GM21619 (cell line): ENCODE results near the gene TNFRSF12A.
"Not testable (repeated sequence)": the region's sequence is repeated elsewhere in the genome, so short reads cannot be mapped to it uniquely, and the experiment has no call there.

Source experiments
- ATAC-seq: cut with Tn5 transposase; IDR thresholded peaks from one replicate; pipeline ENCODE4 v1.9.1; 2021; ENCODE audit not compliant: unreplicated experiment

The TNFRSF12A gene

DNA sequence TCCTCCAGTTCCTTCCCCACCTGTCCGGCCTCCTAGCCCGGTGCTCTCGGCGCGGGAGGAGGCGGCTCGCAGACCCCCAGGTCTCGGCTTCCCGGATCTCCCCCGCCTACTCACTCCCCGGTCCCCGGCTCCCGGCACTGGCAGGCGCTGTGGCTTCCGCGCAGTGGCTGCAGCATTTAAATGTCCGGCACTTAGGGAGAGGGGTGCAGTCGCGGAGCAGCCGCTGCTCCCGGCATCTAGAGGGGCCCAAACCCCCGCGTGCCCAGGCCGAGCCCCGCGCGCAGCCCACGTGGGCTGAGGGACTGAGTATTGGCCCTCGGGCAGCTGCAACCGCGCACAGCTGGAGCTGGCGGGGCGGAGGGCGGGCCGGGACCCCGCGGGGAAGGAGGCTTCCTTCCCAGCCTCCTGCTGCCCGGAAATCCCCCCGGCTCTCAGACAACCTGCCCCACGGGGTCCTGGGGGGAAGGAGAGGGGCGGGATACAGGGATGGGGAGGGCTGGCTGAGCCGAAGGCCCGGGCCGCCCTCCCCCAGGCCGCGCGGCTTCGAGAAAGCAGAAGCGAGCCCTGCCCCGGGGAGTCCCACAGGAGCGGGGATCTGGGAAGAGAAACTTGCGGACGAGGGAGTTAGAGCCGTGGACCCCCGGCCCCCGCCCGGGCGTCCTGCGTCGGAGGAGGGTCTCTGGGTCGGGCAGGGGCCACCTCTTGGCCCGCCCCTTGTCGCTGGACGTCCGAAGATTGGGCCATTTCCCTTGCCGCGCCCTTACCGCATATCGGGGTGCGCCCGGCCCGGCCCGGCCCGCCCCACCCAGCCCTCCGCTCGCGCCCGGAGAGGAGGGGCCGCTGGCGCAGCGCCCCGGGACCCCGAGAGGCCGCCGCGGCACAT, 25.8 kb downstream of the TNFRSF12A start, which contains the start of gene MMP25:
MMP25 (plus strand) TSS at position 804 of the 883 bp plus-strand sequence. CDS start 357 bp downstream, outside the sequence.
- no peak for ATAC-seq

- ATAC-seq: no peak
These were observed 26.6 kb downstream of the TNFRSF12A start for GRCh38 chr16:3046641-3047386.

DNA sequence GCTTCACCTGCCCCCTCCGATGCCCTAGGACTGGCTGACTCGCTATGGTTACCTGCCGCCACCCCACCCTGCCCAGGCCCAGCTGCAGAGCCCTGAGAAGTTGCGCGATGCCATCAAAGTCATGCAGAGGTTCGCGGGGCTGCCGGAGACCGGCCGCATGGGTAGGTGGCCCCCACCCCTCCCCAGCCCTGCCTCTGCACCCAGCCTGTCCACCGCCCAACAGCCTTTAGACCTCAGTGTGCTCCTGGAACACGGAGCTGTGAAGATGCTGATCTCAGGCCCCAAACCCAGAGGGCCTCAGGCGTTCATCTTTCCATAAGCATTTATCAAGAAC, 27.2 kb downstream of the TNFRSF12A start:
- ATAC-seq: no peak

- no peak for ATAC-seq
These were observed 29.8 kb downstream of the TNFRSF12A start for GRCh38 chr16:3049921-3050481.

DNA sequence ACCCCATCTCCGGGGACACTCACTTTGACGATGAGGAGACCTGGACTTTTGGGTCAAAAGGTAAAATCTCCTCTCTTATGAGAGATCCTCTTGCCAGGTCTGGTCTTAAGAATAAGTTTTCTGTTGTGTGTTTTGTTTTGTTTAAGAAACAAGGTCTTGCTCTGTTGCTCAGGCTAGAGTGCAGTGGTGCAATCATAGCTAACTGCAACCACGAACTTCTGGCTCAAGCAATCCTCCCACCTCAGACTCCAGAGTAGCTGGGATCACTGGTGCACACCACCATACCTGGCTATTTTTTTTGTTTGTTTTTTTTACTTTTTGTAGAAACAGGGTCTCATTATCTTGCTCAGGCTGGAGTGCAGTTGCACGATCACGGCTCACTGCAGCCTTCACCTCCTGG, 30.3 kb downstream of the TNFRSF12A start:
- no peak for ATAC-seq

- no peak for ATAC-seq
These were observed 30.8 kb downstream of the TNFRSF12A start for GRCh38 chr16:3051009-3051408.

DNA sequence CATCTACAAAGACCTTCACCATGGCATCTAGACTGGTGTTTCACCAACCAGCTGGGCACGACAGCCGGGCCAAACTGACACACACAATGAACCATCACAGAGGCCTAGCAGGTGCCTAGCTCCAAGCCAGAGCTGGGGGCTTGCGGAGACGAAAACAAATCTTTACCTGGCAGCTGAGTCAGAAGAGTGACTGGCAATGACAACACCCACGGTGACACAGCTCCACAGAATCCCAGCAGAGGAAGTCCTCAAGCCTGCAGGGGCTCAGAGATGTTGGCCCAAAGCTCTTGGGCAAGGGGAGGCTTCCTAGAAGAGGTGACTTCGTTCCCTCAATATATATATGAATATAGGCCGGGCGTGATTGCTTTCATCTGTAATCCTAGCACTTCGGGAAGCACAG, 31.3 kb downstream of the TNFRSF12A start:
- ATAC-seq: no peak

DNA sequence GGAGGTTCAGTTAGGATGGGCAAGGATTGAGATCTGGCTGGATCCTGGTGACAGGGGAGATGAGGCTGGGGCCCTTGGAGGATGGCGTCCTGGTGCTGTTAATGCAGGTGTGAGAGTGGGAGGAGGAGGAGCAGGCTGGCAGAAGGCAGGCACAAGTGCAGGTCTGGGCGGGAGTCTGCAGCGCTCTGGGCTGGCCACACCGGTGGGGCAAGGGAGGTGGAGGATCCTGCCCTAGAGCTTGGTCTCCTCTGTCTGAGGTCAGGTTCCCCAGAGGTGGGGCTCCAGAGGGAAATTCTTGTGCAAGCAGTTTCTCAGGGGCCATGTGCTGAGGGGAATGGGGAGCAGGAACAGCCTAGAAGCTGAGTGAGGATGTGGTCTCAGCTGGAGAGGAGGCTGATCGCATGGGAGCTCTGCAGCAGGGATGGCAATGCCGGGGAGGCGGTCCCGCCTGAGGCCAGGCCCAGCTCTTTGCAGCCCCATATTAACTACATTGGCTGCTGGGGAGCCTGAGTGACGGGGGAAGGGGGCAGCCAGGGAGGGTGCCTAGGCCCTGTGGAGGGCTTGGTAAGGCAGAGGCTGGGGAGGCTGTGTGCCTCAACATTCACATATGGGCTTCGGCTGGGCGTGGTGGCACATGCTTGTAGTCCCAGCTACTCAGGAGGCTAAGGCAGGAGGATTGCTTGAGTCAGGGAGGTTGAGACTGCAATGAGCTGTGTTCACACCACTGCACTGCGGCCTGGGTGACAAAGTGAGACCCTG, 32.6 kb downstream of the TNFRSF12A start:
- not testable (repeated sequence) for ATAC-seq

DNA sequence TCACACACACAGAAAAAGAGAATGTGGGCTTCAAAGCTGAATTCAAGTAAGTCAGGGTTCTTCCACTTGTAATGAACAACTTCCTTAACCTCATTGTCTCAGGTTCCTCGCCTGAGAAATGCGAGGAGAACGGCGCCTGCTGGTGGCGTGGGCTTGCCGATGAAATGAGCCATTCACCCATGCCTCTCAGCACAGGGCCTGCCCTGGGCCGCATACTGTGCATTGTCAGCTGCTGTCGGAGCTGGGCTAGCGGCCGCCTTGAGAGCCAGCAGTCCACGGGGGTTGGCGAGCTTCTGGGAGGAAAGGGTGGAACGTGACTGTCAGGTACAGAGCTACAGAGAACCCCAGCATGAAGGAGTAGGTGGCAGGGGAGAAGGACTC, 33.2 kb downstream of the TNFRSF12A start:
- not testable (repeated sequence) for ATAC-seq

GRCh38 chr16:3054965-3055733, 35.0 kb downstream of the TNFRSF12A start:
- no peak for ATAC-seq

DNA sequence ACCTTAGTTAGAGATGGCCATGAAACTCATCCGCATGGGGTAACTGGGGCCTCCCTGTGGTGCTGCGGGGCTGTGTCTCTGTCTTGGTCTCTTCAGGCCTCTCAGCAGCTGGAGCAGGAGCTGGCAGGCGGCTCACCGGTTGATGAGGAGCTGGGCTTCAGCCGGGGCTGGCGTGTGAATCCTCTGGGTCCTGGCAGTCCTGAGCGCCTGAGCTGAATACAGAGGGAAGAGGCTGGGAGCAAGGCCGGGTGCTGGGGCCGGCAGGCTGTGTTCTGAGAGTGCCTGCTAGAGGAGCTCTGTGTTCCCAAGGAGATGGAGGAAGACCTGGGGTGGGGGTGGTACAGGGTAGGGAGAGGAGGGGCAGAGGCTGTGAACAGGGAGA, 35.6 kb downstream of the TNFRSF12A start:
- ATAC-seq: not testable (repeated sequence)

DNA sequence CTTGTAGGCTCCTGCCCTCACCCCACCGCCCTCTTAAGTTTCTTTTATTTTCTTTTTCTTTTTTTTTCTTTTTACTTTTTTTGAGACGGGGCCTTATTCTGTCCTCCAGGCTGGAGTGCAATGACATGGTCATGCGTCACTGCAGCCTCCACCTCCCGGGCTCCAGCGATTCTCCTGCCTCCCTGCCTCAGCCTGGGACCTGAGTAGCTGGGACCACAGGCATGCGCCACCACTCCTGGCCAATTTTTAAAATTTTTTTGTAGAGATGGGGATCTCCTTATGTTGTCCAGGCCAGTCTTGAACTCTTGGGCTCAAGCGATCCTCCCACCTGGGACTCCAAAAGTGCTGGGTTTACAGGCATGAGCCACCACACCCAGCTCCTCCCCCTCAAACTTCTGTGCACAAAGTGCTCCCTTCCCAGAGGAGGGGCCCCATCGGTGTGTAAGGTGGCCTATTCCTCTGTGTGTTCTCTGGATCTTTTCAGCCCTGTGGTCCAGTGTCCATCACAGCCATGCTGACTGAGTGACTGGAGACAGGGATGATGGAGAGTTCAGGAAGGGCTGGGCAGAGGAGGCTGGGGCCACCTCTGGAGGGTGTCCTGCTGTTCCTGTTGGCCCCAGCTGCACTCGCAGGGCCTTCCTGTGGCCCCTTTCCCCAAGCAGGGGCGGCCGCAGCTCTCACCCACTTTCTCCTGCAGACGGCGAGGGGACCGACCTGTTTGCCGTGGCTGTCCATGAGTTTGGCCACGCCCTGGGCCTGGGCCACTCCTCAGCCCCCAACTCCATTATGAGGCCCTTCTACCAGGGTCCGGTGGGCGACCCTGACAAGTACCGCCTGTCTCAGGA, 36.4 kb downstream of the TNFRSF12A start:
- ATAC-seq: no peak

- no peak for ATAC-seq
These were observed 37.3 kb downstream of the TNFRSF12A start for GRCh38 chr16:3057181-3058138.

DNA sequence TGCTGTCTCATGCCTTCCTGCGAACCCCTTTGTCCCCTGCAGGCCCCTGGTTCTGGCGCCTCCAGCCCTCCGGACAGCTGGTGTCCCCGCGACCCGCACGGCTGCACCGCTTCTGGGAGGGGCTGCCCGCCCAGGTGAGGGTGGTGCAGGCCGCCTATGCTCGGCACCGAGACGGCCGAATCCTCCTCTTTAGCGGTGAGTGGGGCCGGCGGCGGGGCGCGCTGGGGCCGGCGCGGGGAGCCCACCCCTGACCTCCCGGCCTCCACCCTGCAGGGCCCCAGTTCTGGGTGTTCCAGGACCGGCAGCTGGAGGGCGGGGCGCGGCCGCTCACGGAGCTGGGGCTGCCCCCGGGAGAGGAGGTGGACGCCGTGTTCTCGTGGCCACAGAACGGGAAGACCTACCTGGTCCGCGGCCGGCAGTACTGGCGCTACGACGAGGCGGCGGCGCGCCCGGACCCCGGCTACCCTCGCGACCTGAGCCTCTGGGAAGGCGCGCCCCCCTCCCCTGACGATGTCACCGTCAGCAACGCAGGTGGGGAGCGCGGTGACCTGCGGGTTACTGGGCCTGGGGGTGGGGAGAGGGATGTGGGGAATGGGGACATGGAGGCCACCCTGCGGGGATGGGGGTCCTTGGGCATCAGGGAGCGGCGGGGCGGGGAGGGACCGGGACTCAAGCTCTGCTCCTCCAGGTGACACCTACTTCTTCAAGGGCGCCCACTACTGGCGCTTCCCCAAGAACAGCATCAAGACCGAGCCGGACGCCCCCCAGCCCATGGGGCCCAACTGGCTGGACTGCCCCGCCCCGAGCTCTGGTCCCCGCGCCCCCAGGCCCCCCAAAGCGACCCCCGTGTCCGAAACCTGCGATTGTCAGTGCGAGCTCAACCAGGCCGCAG, 38.2 kb downstream of the TNFRSF12A start:
- ATAC-seq: peak; percentile 28

- ATAC-seq: peak; percentile 60
These were observed 39.0 kb downstream of the TNFRSF12A start for GRCh38 chr16:3059041-3059722.

- no peak for ATAC-seq
These were observed 39.6 kb downstream of the TNFRSF12A start for GRCh38 chr16:3059723-3060242.
